Measurements from ENCODE around the gene PEX12. TPM values are rescaled to one million over a fixed set of nuclear protein-coding genes. Genes with fewer than 3 reads are reported as not detected.

Gene PEX12
- total RNA-seq, 1 experiment from 2014 or later: 5.2 TPM

DNA sequence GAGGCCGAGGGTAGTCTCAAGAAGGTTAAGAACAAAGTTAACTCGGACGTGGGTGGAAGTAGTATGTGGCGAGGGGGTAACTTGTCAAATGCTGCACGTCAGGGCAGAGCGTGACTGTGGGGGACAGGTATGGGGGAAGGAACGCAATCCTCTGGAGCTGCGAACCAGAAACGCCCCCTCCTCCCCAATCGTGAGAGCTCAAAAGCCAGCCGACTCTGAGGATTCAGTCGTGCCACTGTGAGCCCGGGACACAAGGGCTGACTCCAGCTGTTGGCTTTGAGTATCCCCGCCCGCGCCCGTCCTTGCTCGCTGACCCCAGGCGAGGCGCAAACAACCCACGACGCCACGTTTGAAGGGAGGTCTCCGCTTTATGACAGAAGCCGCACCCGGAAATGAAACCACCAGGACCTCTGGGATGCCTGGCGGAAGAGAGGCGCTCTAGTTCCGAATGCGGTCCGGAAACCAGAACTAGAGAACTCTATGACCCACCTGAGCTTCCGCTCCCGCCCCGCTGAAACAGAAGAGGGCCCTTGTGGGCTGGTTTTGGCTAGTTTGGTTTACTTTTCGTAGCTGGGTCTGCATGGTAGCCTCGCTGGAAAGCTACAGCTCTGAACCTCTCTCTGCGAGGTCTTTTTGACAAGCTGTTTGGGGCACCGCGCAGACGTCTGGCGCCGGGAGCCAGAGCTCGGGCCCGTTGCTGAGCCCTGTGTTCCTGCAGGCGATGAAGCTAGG lies at the start of gene PEX12 (continued):
- TF ChIP-seq, protein P1, sequence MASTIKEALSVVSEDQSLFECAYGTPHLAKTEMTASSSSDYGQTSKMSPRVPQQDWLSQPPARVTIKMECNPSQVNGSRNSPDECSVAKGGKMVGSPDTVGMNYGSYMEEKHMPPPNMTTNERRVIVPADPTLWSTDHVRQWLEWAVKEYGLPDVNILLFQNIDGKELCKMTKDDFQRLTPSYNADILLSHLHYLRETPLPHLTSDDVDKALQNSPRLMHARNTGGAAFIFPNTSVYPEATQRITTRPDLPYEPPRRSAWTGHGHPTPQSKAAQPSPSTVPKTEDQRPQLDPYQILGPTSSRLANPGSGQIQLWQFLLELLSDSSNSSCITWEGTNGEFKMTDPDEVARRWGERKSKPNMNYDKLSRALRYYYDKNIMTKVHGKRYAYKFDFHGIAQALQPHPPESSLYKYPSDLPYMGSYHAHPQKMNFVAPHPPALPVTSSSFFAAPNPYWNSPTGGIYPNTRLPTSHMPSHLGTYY (CRISPR knock-in tag; IDR thresholded peaks at IDR 0.05): no peak
- TF ChIP-seq FOXJ3 (CRISPR knock-in tag; IDR thresholded peaks at IDR 0.05; ENCODE audit: borderline replicate concordance) (no peak), FOXK1 (CRISPR knock-in tag; IDR thresholded peaks at IDR 0.05) (peak; percentile 80; the same call in 1 of the 2 replicates), MYBL2 (CRISPR knock-in tag; IDR thresholded peaks at IDR 0.05) (0 out of 2 replicates have a peak, but pooled peaks have one; percentile 87), USF1 (CRISPR knock-in tag; IDR thresholded peaks at IDR 0.05) (no peak; the same call in 1 of the 2 replicates), ZNF671 (CRISPR knock-in tag; IDR thresholded peaks at IDR 0.05) (no peak), ZBTB21 (CRISPR knock-in tag; IDR thresholded peaks at IDR 0.05; ENCODE audit: borderline replicate concordance) (no peak), NR1H2 (CRISPR knock-in tag; IDR thresholded peaks at IDR 0.05) (no peak), ATF6 (CRISPR knock-in tag; IDR thresholded peaks at IDR 0.05) (no peak), ATF1 (CRISPR knock-in tag; IDR thresholded peaks at IDR 0.05) (no peak), ZNF317 (CRISPR knock-in tag; IDR thresholded peaks at IDR 0.05; ENCODE audit: borderline replicate concordance, low read depth) (no peak), NR3C1 (CRISPR knock-in tag; conservative IDR thresholded peaks at IDR 0.05; ENCODE audit: low read depth) (no peak), PREB (CRISPR knock-in tag; IDR thresholded peaks at IDR 0.05; ENCODE audit: borderline replicate concordance) (no peak), ZNF263 (CRISPR knock-in tag; IDR thresholded peaks at IDR 0.05; ENCODE audit: low read depth) (no peak), ZNF232 (CRISPR knock-in tag; IDR thresholded peaks at IDR 0.05) (0 out of 2 replicates have a peak, but pooled peaks have one; percentile 69), SP1 (CRISPR knock-in tag; conservative IDR thresholded peaks at IDR 0.05) (peak; percentile 71), CREM (CRISPR knock-in tag; IDR thresholded peaks at IDR 0.05) (peak; percentile 94), GABPB1 (CRISPR knock-in tag; IDR thresholded peaks at IDR 0.05) (peak; percentile 89), TP53 (CRISPR knock-in tag; IDR thresholded peaks at IDR 0.05) (no peak), EMX1 (CRISPR knock-in tag; IDR thresholded peaks at IDR 0.05) (no peak), TEAD1 (CRISPR knock-in tag; IDR thresholded peaks at IDR 0.05) (no peak), KAT7 (CRISPR knock-in tag; IDR thresholded peaks at IDR 0.05; ENCODE audit: borderline replicate concordance) (peak; percentile 49; the same call in 1 of the 2 replicates), MLX (CRISPR knock-in tag; IDR thresholded peaks at IDR 0.05) (no peak), CREB1 (CRISPR knock-in tag; IDR thresholded peaks at IDR 0.05) (0 out of 2 replicates have a peak, but pooled peaks have one; percentile 17)
- TF ChIP-seq, protein P2, sequence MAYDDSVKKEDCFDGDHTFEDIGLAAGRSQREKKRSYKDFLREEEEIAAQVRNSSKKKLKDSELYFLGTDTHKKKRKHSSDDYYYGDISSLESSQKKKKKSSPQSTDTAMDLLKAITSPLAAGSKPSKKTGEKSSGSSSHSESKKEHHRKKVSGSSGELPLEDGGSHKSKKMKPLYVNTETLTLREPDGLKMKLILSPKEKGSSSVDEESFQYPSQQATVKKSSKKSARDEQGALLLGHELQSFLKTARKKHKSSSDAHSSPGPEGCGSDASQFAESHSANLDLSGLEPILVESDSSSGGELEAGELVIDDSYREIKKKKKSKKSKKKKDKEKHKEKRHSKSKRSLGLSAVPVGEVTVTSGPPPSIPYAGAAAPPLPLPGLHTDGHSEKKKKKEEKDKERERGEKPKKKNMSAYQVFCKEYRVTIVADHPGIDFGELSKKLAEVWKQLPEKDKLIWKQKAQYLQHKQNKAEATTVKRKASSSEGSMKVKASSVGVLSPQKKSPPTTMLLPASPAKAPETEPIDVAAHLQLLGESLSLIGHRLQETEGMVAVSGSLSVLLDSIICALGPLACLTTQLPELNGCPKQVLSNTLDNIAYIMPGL (CRISPR knock-in tag; IDR thresholded peaks at IDR 0.05): no peak
- TF ChIP-seq, protein P3, sequence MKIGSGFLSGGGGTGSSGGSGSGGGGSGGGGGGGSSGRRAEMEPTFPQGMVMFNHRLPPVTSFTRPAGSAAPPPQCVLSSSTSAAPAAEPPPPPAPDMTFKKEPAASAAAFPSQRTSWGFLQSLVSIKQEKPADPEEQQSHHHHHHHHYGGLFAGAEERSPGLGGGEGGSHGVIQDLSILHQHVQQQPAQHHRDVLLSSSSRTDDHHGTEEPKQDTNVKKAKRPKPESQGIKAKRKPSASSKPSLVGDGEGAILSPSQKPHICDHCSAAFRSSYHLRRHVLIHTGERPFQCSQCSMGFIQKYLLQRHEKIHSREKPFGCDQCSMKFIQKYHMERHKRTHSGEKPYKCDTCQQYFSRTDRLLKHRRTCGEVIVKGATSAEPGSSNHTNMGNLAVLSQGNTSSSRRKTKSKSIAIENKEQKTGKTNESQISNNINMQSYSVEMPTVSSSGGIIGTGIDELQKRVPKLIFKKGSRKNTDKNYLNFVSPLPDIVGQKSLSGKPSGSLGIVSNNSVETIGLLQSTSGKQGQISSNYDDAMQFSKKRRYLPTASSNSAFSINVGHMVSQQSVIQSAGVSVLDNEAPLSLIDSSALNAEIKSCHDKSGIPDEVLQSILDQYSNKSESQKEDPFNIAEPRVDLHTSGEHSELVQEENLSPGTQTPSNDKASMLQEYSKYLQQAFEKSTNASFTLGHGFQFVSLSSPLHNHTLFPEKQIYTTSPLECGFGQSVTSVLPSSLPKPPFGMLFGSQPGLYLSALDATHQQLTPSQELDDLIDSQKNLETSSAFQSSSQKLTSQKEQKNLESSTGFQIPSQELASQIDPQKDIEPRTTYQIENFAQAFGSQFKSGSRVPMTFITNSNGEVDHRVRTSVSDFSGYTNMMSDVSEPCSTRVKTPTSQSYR (CRISPR knock-in tag; IDR thresholded peaks at IDR 0.05): no peak
- TF ChIP-seq, protein P4, sequence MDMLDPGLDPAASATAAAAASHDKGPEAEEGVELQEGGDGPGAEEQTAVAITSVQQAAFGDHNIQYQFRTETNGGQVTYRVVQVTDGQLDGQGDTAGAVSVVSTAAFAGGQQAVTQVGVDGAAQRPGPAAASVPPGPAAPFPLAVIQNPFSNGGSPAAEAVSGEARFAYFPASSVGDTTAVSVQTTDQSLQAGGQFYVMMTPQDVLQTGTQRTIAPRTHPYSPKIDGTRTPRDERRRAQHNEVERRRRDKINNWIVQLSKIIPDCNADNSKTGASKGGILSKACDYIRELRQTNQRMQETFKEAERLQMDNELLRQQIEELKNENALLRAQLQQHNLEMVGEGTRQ (CRISPR knock-in tag; IDR thresholded peaks at IDR 0.05): no peak
- TF ChIP-seq, protein P5, sequence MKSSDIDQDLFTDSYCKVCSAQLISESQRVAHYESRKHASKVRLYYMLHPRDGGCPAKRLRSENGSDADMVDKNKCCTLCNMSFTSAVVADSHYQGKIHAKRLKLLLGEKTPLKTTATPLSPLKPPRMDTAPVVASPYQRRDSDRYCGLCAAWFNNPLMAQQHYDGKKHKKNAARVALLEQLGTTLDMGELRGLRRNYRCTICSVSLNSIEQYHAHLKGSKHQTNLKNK (CRISPR knock-in tag; IDR thresholded peaks at IDR 0.05): no peak
